Neutrophil (primary cell): ENCODE data around the gene EVA1C.
"Not testable (repeated sequence)": the region's sequence is repeated elsewhere in the genome, so short reads cannot be mapped to it uniquely, and the experiment has no call there.

Experiments
- H3K27ac ChIP-seq: fragments of 200-600 bp; sonication (generic); 2 replicates; pipeline ENCODE4 v1.5.1; 2016; ENCODE audit warnings: mild to moderate bottlenecking, moderate library complexity
- H3K27me3 ChIP-seq: fragments of 200-600 bp; sonication (generic); 2 replicates; pipeline ENCODE4 v1.6.0; 2016; ENCODE audit warnings: mild to moderate bottlenecking
- H3K36me3 ChIP-seq: fragments of 200-600 bp; sonication (generic); 2 replicates; pipeline ENCODE4 v1.5.1; 2017
- H3K4me1 ChIP-seq, 2 experiments: fragments of 200-600 bp in 1 of 2; sonication (generic) in 1 of 2; 1 replicate in 1 of 2; 2 replicates in 1 of 2; pipeline versions ENCODE4 v1.5.1 to v1.6.1; 2013 to 2016; ENCODE audit warnings: low read depth in 1 of 2, low read length in 1 of 2, mild to moderate bottlenecking in 1 of 2, moderate library complexity in 1 of 2; ENCODE audit not compliant: control insufficient read depth in 1 of 2, insufficient read depth in 1 of 2
- H3K4me3 ChIP-seq, 2 experiments: fragments of 200-600 bp in 1 of 2; sonication (generic) in 1 of 2; 1 replicate in 1 of 2; 2 replicates in 1 of 2; pipeline ENCODE4 v1.5.1; 2013 to 2016; ENCODE audit warnings: low read depth in 1 of 2, low read length in 1 of 2, mild to moderate bottlenecking in 1 of 2, moderate library complexity in 1 of 2
- H3K9me3 ChIP-seq: fragments of 200-600 bp; sonication (generic); 2 replicates; pipeline ENCODE4 v1.5.1; 2016
- CTCF ChIP-seq: fragments of 200-600 bp; sonication (generic); IDR thresholded peaks from 2 replicates; pipeline ENCODE4 v1.5.1; 2016; ENCODE audit warnings: antibody characterized with exemption

EVA1C gene

GRCh38 chr21:32447224-32447623 lies 34.7 kb downstream of the EVA1C start:
- H3K36me3 ChIP-seq, result no peaks in the 10 kb centered on the region
- H3K27me3 ChIP-seq, result no peaks in the 10 kb centered on the region
- TF ChIP-seq CTCF, result no peak
- H3K9me3 ChIP-seq, result no peaks in the 10 kb centered on the region
- no peak overlapping the region for H3K27ac ChIP-seq
- no peaks in the 10 kb centered on the region for H3K4me1 ChIP-seq
- H3K4me3 ChIP-seq, result no peak overlapping the region

- Histone ChIP-seq H3K4me3 (no peak overlapping the region), H3K27ac (no peak overlapping the region), H3K9me3 (no peaks in the 10 kb centered on the region), H3K4me1 (no peaks in the 10 kb centered on the region), H3K36me3 (no peaks in the 10 kb centered on the region), H3K27me3 (no peaks in the 10 kb centered on the region)
- TF ChIP-seq CTCF, result no peak
These were observed 36.5 kb downstream of the EVA1C start for GRCh38 chr21:32448803-32449594.

- H3K27me3 ChIP-seq, H3K4me3 ChIP-seq, H3K27ac ChIP-seq, H3K9me3 ChIP-seq, H3K4me1 ChIP-seq, H3K36me3 ChIP-seq: not testable (repeated sequence)
These were observed 38.6 kb downstream of the EVA1C start for GRCh38 chr21:32450881-32451701.

- not testable (repeated sequence) for H3K4me1 ChIP-seq, H3K9me3 ChIP-seq, H3K27ac ChIP-seq, H3K4me3 ChIP-seq, H3K36me3 ChIP-seq, H3K27me3 ChIP-seq
These were observed 39.7 kb downstream of the EVA1C start for GRCh38 chr21:32452191-32452590.

GRCh38 chr21:32452641-32453040 lies 40.1 kb downstream of the EVA1C start:
- H3K27me3 ChIP-seq, result no peaks in the 10 kb centered on the region

GRCh38 chr21:32455548-32455947 lies 43.0 kb downstream of the EVA1C start:
- no peak overlapping the region for H3K4me3 ChIP-seq

More at GRCh38 chr21:32452641-32453040, 40.1 kb downstream of the EVA1C start:
- H3K27ac ChIP-seq, result no peak overlapping the region
- H3K4me3 ChIP-seq, result no peak overlapping the region
- H3K4me1 ChIP-seq, result no peaks in the 10 kb centered on the region
- no peaks in the 10 kb centered on the region for H3K9me3 ChIP-seq
- no peaks in the 10 kb centered on the region for H3K36me3 ChIP-seq
- no peak for TF ChIP-seq CTCF

More at GRCh38 chr21:32455548-32455947, 43.0 kb downstream of the EVA1C start:
- no peaks in the 10 kb centered on the region for H3K27me3 ChIP-seq
- TF ChIP-seq CTCF, result no peak
- H3K36me3 ChIP-seq, result no peaks in the 10 kb centered on the region
- no peaks in the 10 kb centered on the region for H3K4me1 ChIP-seq
- H3K27ac ChIP-seq, result no peak overlapping the region
- H3K9me3 ChIP-seq, result no peaks in the 10 kb centered on the region
